H9 (cell line): ENCODE data around the gene FTO. TPM values are rescaled to one million over a fixed set of nuclear protein-coding genes. Genes with fewer than 3 reads are reported as not detected.

ENCODE experiments used
- DNase-seq: peaks from one replicate; pipeline ENCODE4 v3.0.0-alpha.2; 2017
- H2AFZ ChIP-seq: one replicate; pipeline ENCODE4 v1.6.1; 2013; ENCODE audit warnings: mild to moderate bottlenecking, low read length, control low read depth, moderate library complexity
- H2AK5ac ChIP-seq: 2 replicates; pipeline ENCODE4 v1.6.1; 2013; ENCODE audit warnings: low read length, control low read depth, mixed read lengths; ENCODE audit not compliant: insufficient read length
- H2BK120ac ChIP-seq: one replicate; pipeline ENCODE4 v1.6.1; 2013; ENCODE audit warnings: low read depth, mild to moderate bottlenecking, low read length, control low read depth, inconsistent platforms; ENCODE audit not compliant: poor library complexity, severe bottlenecking
- H2BK12ac ChIP-seq: 2 replicates; pipeline ENCODE4 v1.6.1; 2013; ENCODE audit warnings: low read length, control low read depth, mixed read lengths, low read depth; ENCODE audit not compliant: insufficient read length
- H2BK15ac ChIP-seq: 2 replicates; pipeline ENCODE4 v1.6.1; 2013; ENCODE audit warnings: low read depth, low read length, control low read depth
- H2BK20ac ChIP-seq: one replicate; pipeline ENCODE4 v1.6.1; 2013; ENCODE audit warnings: low read depth, mild to moderate bottlenecking, low read length, control low read depth, inconsistent platforms; ENCODE audit not compliant: poor library complexity, severe bottlenecking
- H2BK5ac ChIP-seq: 2 replicates; pipeline ENCODE4 v1.6.1; 2013; ENCODE audit warnings: low read length, control low read depth, mixed read lengths; ENCODE audit not compliant: insufficient read length
- H3K14ac ChIP-seq: 2 replicates; pipeline ENCODE4 v1.6.1; 2013; ENCODE audit warnings: low read length, control low read depth; ENCODE audit not compliant: insufficient read depth
- H3K18ac ChIP-seq: 2 replicates; pipeline ENCODE4 v1.6.1; 2013; ENCODE audit warnings: low read depth, mild to moderate bottlenecking, mixed read lengths, low read length, control low read depth; ENCODE audit not compliant: insufficient read length
- H3K23ac ChIP-seq: 2 replicates; pipeline ENCODE4 v1.6.1; 2013; ENCODE audit warnings: low read length, control low read depth, mixed read lengths, low read depth; ENCODE audit not compliant: insufficient read length
- H3K23me2 ChIP-seq: 2 replicates; pipeline ENCODE4 v1.6.1; 2013; ENCODE audit warnings: low read depth, mild to moderate bottlenecking, mixed read lengths, low read length, control low read depth; ENCODE audit not compliant: insufficient read length, poor library complexity, severe bottlenecking
- H3K27ac ChIP-seq: 2 replicates; pipeline ENCODE4 v1.5.1; 2013; ENCODE audit warnings: low read length, control low read depth, mixed read lengths, low read depth; ENCODE audit not compliant: insufficient read length
- H3K27me3 ChIP-seq: 2 replicates; pipeline ENCODE4 v1.6.1; 2013; ENCODE audit warnings: low read length, control low read depth, inconsistent platforms; ENCODE audit not compliant: insufficient read depth
- H3K4ac ChIP-seq: 2 replicates; pipeline ENCODE4 v1.6.1; 2013; ENCODE audit warnings: low read depth, mild to moderate bottlenecking, control low read depth, inconsistent platforms, low read length, moderate library complexity
- H3K4me1 ChIP-seq: 2 replicates; pipeline ENCODE4 v1.6.1; 2013; ENCODE audit warnings: low read length, control low read depth, inconsistent platforms; ENCODE audit not compliant: insufficient read depth
- H3K4me2 ChIP-seq: 2 replicates; pipeline ENCODE4 v1.6.1; 2013; ENCODE audit warnings: low read length, control low read depth, mixed read lengths; ENCODE audit not compliant: insufficient read length, insufficient read depth
- H3K56ac ChIP-seq: 2 replicates; pipeline ENCODE4 v1.6.1; 2013; ENCODE audit warnings: low read depth, mild to moderate bottlenecking, mixed read lengths, low read length, control low read depth; ENCODE audit not compliant: insufficient read length
- H3K79me1 ChIP-seq: 2 replicates; pipeline ENCODE4 v1.6.1; 2013; ENCODE audit warnings: low read depth, mild to moderate bottlenecking, moderate library complexity, low read length, control low read depth, inconsistent platforms; ENCODE audit not compliant: insufficient read depth, poor library complexity, severe bottlenecking
- H3K79me2 ChIP-seq: 2 replicates; pipeline ENCODE4 v1.6.1; 2013; ENCODE audit warnings: low read length, control low read depth, inconsistent platforms; ENCODE audit not compliant: insufficient read depth
- H3K9ac ChIP-seq: 2 replicates; pipeline ENCODE4 v1.6.1; 2013; ENCODE audit warnings: low read length, control low read depth, mixed read lengths; ENCODE audit not compliant: insufficient read length; ENCODE audit errors: extremely low read depth
- H3K9me3 ChIP-seq: one replicate; pipeline ENCODE4 v1.6.1; 2013; ENCODE audit warnings: low read depth, low read length, inconsistent platforms; ENCODE audit not compliant: control insufficient read depth
- H3T11ph ChIP-seq: one replicate; pipeline ENCODE4 v1.6.1; 2013; ENCODE audit warnings: mild to moderate bottlenecking, low read length, control low read depth, inconsistent platforms
- H4K20me1 ChIP-seq: one replicate; pipeline ENCODE4 v1.6.1; 2013; ENCODE audit not compliant: control insufficient read depth, insufficient read length, insufficient read depth
- H4K5ac ChIP-seq: 2 replicates; pipeline ENCODE4 v1.6.1; 2013; ENCODE audit warnings: low read depth, mild to moderate bottlenecking, mixed read lengths, low read length, control low read depth; ENCODE audit not compliant: insufficient read length
- H4K8ac ChIP-seq: replicated peaks from 2 replicates; pipeline ENCODE4 v1.6.1; 2013; ENCODE audit warnings: low read length, control low read depth, mixed read lengths, low read depth; ENCODE audit not compliant: insufficient read length
- H4K91ac ChIP-seq: 2 replicates; pipeline ENCODE4 v1.6.1; 2013; ENCODE audit warnings: low read depth, mild to moderate bottlenecking, moderate library complexity, mixed read lengths, low read length, control low read depth; ENCODE audit not compliant: insufficient read length
- H3K27ac Mint-ChIP-seq, 3 experiments: 2 replicates in 2 of 3; 3 replicates in 1 of 3; pipeline ENCODE4 v1.8.0; 2020 to 2021; ENCODE audit warnings: mixed read lengths in 3 of 3, mild to moderate bottlenecking in 1 of 3, moderate library complexity in 1 of 3
- H3K27me3 Mint-ChIP-seq: 2 replicates; pipeline ENCODE4 v1.8.0; 2021; ENCODE audit warnings: low read depth, mild to moderate bottlenecking, moderate library complexity, mixed read lengths
- H3K36me3 Mint-ChIP-seq, 3 experiments: 2 replicates in 2 of 3; 3 replicates in 1 of 3; pipeline ENCODE4 v1.8.0; 2020 to 2021; ENCODE audit warnings: low read depth in 3 of 3, mixed read lengths in 3 of 3; ENCODE audit not compliant: insufficient read depth in 1 of 3
- H3K4me1 Mint-ChIP-seq, 2 experiments: 2 replicates each; pipeline ENCODE4 v1.8.0; 2020; ENCODE audit warnings: mixed read lengths in 2 of 2
- H3K4me3 Mint-ChIP-seq, 2 experiments: 2 replicates in 1 of 2; 3 replicates in 1 of 2; pipeline ENCODE4 v1.8.0; 2020 to 2021; ENCODE audit warnings: mild to moderate bottlenecking in 2 of 2, mixed read lengths in 2 of 2, moderate library complexity in 1 of 2
- H3K9me3 Mint-ChIP-seq, 2 experiments: 2 replicates in 1 of 2; 3 replicates in 1 of 2; pipeline ENCODE4 v1.8.0; 2020; ENCODE audit warnings: mild to moderate bottlenecking in 2 of 2, mixed read lengths in 2 of 2, moderate library complexity in 1 of 2
- WGBS: extraction: QIAGEN DNeasy Blood & Tissue Kit; methylation state at CpG from one replicate; pipeline ENCODE4 v1.1.7; 2013; ENCODE audit warnings: missing lambda C conversion rate, low lambda C conversion rate, mixed read lengths; ENCODE audit not compliant: insufficient read length; ENCODE audit errors: extremely low coverage; 5-methylcytosine and 5-hydroxymethylcytosine counted together
- total RNA-seq: library from RNA; stranded (reverse); gene quantifications from 2 replicates; pipeline ENCODE4 v1.2.1, GENCODE V29; 2021
- TF ChIP-seq, protein P1 (sequence below): fragments of 200-600 bp; sonication (generic); conservative IDR thresholded peaks from 3 replicates; pipeline ENCODE4 v1.8.0; 2021; ENCODE audit warnings: antibody characterized with exemption, mild to moderate bottlenecking

The FTO gene
- total RNA-seq, 1 experiment from 2014 or later, result 67.9 TPM

DNA sequence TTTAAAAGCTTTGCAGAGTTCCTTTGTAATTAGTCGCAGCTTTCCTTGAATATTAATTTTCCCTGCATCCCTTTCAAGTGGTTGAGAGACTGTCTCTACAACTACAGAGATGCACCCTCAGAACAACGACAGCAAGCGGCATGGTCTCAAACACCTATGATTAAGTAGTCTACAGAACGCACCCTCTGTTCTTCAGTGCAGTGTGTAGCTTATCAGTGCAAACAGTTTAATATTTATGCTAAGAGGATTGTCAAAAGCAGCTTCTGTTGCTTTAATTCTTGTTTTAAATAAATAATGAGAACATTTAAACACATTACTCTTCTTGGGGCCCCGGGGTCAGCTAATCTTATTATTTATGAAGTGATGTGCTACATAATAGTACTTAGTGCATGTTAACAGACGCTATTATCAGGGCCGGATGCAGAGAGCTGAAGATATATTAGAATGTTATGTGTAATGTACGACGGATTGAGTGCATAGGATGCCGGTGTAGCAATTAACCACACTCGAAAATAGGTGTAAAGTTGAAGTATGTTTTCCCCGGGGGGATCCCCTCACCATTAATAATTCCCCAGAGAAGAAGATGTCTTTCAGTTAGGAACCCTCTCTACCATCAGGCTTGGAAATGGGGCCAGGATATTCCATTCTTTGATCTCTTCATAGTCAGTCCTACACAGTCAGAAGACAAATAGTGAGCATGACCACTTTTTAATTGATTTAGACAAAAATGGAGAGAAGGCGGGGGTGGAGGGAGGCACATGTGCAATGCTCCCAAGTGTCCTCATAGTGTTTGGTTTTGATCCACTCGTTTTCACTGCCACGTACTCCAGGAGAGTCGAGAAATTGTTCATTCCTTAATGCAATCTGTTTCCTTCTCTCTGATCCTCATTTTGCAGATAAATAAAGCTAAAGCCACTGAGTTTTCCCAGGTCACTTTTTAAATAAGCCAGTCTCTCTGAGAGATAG, 406.3 kb downstream of the FTO start:
- Histone ChIP-seq H3K23ac (no peak overlapping the region), H3K4ac (no peak overlapping the region), H3K9me3 (no peaks in the 10 kb centered on the region), H4K91ac (no peak overlapping the region), H2BK120ac (no peak overlapping the region), H3K27me3 (no peaks in the 10 kb centered on the region), H2AFZ (no peak overlapping the region), H3K14ac (no peak overlapping the region), H2BK12ac (no peak overlapping the region), H3K18ac (no peak overlapping the region), H3K9ac (no peak overlapping the region), H3K27ac (no peak overlapping the region), H2BK20ac (no peak overlapping the region), H3K79me1 (no peaks in the 10 kb centered on the region), H4K20me1 (no peaks in the 10 kb centered on the region), H4K8ac (no peak overlapping the region), H3T11ph (no peak overlapping the region), H3K23me2 (no peaks in the 10 kb centered on the region), H2BK15ac (no peak overlapping the region), H2BK5ac (no peak overlapping the region), H3K4me1 (no peaks in the 10 kb centered on the region), H3K56ac (no peak overlapping the region), H2AK5ac (no peak overlapping the region), H3K4me2 (no peak overlapping the region), H3K79me2 (no peaks in the 10 kb centered on the region), H4K5ac (no peak overlapping the region)
- Mint-ChIP-seq H3K36me3 (peaks cover 2 to 6% (median 5%) of the 10 kb centered on the region in 3 experiments; a peak in 5 of 7 replicates), H3K27ac (no peak overlapping the region), H3K27me3 (no peaks in the 10 kb centered on the region), H3K4me1 (peaks cover 2 to 10% of the 10 kb centered on the region in 2 experiments; a peak in 1 of 4 replicates), H3K4me3 (no peak overlapping the region), H3K9me3 (no peaks in the 10 kb centered on the region)
- TF ChIP-seq, protein P1, sequence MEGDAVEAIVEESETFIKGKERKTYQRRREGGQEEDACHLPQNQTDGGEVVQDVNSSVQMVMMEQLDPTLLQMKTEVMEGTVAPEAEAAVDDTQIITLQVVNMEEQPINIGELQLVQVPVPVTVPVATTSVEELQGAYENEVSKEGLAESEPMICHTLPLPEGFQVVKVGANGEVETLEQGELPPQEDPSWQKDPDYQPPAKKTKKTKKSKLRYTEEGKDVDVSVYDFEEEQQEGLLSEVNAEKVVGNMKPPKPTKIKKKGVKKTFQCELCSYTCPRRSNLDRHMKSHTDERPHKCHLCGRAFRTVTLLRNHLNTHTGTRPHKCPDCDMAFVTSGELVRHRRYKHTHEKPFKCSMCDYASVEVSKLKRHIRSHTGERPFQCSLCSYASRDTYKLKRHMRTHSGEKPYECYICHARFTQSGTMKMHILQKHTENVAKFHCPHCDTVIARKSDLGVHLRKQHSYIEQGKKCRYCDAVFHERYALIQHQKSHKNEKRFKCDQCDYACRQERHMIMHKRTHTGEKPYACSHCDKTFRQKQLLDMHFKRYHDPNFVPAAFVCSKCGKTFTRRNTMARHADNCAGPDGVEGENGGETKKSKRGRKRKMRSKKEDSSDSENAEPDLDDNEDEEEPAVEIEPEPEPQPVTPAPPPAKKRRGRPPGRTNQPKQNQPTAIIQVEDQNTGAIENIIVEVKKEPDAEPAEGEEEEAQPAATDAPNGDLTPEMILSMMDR, result no peak
- no peak for DNase-seq
- no CpG with 5 or more reads among the region's 16 CpGs for WGBS
